Ecto neural progenitor cell (in vitro differentiated cells): Measurements from ENCODE around the gene NOP9.

ENCODE experiments used
- DNase-seq: peaks from one replicate; pipeline ENCODE4 v3.0.0-alpha.2; 2018; ENCODE audit warnings: low spot score

NOP9 gene

DNA sequence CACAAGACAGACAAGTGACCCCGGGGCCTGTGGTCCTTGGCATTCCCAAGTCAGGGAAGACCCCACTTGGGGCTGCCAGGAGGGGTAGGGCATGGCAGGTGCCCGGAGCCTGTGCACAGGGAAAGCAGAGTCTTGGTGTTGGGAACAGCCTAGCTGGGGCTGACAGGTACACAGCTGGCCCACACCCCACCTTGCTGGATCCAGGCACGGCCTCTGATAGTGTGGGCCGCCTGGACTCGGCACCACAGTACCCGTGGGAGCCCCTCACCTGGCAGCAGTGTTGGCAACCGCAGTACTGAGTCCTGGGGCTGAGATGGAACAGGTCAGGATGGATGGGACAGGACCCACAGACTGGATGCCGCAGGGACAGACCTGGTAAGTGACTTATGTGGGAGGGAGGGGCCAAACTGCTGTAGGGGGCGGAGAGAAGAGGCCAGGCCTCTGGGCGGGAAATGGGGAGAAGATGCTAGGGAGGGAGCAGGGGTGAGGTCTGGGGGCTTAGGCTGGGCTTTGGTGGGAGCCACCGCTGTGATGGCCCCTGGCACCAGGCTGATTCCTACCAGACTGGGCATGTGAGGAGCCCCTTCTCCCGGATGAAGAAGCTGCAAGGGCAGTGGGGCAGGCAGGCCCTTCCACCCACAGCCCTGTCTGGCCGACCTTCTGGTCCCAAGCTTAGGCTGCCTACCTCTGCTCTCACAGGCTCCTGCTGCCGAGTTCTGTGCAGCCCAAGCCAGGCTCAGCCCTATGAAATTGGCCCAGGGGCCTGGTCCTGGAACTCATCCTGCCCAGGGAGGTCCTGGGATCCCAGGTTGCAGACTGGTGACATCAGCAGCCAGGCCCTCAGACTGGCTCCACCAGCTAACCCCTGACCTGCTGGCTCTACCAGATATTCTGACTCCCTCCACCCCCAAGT is 36.6 kb upstream of the NOP9 start, which contains the start of gene TGM1:
TSS of gene TGM1 (minus strand) at position 357 of the 913 bp plus-strand sequence. CDS start 825 bp downstream, outside the sequence.
- no peak for DNase-seq

DNA sequence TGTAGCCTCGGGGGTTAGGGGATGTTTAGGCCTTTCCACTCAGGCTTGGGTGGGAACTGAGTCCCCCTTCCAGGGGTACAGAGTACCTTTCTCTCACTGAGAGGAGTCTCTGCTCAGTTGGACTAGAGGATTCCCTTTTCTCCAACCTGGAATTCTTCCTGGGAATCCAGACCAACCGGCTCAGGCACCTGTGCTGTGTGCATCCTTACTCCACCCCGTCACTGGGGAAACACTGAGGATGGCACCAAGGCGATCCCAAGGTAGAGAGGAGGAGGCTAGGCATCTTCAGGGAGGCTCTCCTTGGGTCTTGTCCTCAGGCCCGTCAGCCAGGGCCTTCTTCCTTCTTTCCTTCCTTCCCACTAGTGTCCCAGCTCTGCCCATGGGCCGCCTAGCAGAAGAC is 35.8 kb upstream of the NOP9 start:
- DNase-seq: no peak

GRCh38 chr14:24264298-24264697 is 35.4 kb upstream of the NOP9 start:
- no peak for DNase-seq

GRCh38 chr14:24266344-24267244 is 33.1 kb upstream of the NOP9 start:
- DNase-seq: no peak

DNA sequence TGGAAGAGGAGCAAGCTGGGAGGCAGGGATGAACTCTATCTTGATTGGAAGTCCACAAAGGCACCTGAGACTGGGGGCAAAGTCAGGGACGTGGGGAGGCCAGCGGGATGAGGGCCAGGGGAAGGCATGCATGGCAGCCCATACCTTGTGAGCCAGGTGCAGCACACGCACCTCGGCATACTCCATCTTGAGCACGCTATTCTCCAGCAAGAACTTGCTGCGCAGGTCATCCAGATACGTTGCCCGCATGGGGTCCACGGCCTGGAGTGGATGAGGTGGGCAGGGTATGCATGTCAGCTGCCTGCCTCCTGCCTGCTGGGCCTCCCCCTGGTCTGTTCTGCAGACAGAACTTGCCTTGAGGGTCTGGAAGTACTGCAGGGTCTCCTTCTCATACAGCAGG is 32.1 kb upstream of the NOP9 start:
- no peak for DNase-seq

DNA sequence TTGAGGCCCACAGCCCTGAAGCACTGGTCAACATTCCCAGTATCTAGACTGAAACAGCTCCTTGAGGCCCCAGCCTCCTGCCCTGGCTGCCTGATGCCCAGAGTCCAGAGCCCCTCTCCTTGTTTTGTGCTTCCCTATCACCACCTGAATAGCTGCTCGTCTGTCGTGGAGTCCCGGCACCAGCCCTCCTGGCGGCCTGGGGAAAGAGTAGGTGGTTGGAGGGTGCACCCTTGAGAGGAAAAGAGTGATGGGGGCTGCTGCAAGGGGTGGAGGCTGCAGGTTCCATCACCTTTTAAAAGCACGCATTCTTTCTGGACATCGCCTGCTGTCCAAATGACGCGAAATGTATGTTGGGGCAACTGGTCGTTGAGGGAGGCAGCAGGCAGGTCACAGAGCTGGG is 31.4 kb upstream of the NOP9 start:
- no peak for DNase-seq

- no peak for DNase-seq
Observed at GRCh38 chr14:24269368-24269767, 30.3 kb upstream of the NOP9 start.

GRCh38 chr14:24269910-24270536 is 29.6 kb upstream of the NOP9 start:
- DNase-seq: no peak

DNA sequence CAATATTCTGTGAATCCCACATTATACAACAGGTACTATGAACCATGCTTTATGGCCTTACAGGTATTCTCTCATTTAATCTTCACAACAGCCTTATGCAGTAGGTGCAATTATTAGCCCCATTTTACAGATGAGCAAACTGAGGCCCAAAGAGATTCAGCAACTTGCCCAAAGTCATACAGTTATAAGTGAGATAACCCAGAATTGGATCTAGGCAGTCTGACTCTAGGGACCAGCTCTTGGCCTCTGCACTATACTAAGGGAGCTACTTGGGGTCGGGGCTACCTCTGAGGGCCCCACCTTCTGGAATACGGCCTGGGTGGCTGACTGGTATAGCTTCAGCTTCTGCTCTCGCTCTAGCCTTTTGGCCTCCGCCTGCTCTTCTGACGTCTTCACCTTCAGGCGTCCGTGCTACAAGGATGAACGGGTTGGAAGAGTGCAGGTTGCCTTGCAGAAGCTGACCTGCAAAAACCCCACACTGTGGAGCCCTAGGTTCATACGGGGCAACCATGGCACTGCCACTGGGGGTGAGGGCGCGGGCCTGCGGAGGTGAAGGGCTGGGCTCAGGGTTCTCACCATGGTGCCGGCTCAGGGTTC is 29.0 kb upstream of the NOP9 start:
- no peak for DNase-seq

- peak; percentile 91 for DNase-seq
Observed at GRCh38 chr14:24271134-24271833, 28.4 kb upstream of the NOP9 start, which contains the start of gene RABGGTA. TSS of gene RABGGTA (minus strand) at chr14:24271597. CDS start at chr14:24271115, 482 bp downstream.

GRCh38 chr14:24271834-24272263 is 27.8 kb upstream of the NOP9 start:
- DNase-seq: no peak

DNA sequence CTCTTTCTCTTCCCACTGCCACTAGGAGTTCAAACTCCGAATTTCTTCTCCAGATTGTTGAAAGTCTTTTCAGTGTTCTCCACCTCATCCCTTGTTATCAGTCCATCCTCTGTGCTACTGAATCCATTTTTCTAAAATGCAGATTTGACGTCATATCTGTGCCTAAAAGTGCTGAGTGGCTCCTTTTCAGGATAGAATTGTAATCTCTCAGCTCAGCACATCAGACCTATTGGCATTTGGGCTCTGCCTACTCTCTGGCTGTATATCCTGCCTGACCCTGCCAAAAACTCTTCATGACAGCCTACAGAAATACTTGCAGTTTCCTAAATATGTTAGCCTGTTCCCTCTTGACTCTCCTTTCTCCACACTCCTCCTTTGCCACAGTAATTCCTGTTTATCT is 27.2 kb upstream of the NOP9 start:
- no peak for DNase-seq

DNA sequence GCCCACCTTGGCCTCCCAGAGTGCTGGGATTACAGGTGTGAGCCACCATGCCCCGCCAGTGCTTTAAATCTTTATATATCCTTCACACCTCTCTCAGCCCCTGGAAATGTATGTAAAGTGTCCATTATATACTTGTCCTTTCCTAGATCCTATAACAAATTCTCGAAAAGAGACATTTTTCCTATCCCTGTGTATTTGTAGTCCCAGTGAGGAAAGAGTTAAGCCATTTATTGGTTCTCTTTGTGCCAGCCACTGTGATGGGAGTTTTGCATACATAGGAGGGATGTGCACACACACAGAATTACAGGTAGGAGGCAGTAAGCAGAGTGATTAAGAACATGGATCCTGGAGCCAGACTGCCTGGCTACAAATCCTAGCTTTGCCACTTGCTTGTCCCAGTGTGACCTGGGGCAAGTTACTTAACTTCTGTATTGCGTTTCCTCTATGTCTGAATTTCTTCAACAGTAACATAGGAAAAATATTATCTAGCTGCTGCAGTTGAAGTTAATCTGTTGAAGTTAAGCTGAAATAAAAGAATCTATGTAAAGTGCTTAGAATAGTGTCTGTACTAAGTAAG is 26.1 kb upstream of the NOP9 start:
- DNase-seq: no peak

DNA sequence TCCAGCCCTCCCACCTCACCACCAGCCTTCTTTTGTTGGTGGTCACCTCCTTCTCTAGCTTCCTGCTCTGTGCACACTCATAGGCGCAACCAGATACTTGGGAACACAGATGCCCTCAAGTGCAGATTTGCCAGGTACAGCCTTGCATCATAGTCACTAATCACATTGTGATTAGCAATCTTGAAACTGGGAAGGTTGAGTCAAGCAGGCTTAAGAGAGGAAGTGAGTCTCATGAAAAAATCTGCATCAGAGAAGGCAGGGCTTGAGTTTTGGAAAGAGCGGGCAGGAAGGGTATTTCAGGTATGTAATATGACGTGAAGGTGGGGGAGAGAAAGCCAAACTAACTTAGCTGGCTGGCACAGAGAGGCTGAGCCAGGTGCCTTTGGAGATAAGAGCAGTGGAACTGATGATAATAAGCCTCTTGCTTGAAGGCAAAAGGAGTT is 25.5 kb upstream of the NOP9 start:
- no peak for DNase-seq

- no peak for DNase-seq
Observed at GRCh38 chr14:24277071-24277470, 22.6 kb upstream of the NOP9 start.

GRCh38 chr14:24277606-24278321 is 21.9 kb upstream of the NOP9 start:
- DNase-seq: no peak

DNA sequence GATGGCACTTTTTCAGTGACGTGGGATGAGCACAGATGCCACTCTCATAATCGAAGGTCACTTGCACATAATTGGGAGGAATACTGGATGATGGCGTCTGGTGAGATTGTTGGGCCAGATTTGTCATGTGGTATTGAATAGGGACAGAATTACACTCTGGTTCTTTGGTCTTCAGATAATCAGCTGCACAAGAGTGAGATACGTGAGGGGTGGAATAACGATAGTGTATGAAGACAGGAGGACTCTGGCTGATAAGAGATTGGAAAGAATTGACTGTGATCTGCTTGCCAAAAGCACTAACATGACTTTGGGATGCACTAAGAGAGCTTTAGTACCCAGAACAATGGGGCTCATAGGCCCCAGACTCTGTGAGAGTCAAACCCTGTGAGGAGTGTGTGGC is 21.2 kb upstream of the NOP9 start:
- DNase-seq: no peak

DNA sequence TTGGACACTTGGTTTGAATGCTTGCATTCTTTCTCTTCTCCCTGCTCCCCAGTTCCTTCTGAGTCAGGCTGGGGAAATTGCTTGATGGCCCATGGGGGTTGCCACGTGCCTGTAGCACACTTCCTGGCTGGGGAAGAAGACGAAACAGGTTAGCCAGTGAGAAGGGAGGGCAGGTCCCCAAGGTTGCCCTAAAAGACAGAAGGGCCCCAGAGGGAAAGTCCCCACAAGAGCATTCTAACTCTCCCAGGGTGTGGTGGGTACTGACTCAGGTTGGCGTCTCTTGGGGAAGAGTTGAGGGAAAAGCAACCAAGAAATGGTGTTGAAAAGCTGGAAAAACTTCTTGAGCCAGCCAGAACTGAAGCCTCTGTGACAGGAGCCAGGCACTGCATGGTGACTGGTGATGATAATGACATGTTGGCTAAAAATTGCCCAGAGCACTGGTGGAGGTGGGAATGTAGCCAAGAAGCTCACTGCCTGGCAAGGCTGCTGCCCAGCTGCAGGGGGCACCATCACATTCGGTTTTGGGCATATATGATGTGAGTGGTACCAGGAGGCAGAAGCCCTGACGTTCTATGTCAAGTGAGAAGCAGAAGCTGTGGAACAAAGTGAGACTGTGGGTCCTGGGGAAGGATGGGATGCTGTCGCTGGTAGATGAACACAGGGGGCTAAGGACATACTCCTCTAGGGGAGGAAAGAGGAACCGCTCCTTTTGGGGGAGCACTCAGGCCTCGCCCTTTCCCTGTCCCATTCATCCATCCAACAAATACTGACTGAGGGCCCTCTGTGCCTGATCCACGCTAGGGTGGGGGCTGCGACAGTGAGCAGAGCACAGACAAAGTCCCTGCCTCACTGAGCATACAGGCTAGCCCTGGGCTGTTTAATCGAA is 20.1 kb upstream of the NOP9 start:
- no peak for DNase-seq
